Keratinocyte (primary cell): ENCODE measurements around the gene ARID1B.

Experiments used
- EZH2 ChIP-seq: IDR thresholded peaks from one replicate; pipeline ENCODE4 v1.6.1; 2012; ENCODE audit warnings: inconsistent platforms, mild to moderate bottlenecking, low read length, moderate library complexity
- TF ChIP-seq, protein P1 (sequence below), 3 experiments: IDR thresholded peaks in 1 of 3; conservative IDR thresholded peaks in 1 of 3; optimal IDR thresholded peaks in 1 of 3; 2 replicates in 2 of 3; 3 replicates in 1 of 3; pipeline versions ENCODE3 to v1.5.1; 2011; ENCODE audit warnings: low read length in 3 of 3, mild to moderate bottlenecking in 3 of 3, moderate library complexity in 2 of 3, control low read depth in 1 of 3, inconsistent platforms in 1 of 3; ENCODE audit not compliant: insufficient read depth in 2 of 3; ENCODE audit errors: extremely low read depth in 1 of 3

DNA sequence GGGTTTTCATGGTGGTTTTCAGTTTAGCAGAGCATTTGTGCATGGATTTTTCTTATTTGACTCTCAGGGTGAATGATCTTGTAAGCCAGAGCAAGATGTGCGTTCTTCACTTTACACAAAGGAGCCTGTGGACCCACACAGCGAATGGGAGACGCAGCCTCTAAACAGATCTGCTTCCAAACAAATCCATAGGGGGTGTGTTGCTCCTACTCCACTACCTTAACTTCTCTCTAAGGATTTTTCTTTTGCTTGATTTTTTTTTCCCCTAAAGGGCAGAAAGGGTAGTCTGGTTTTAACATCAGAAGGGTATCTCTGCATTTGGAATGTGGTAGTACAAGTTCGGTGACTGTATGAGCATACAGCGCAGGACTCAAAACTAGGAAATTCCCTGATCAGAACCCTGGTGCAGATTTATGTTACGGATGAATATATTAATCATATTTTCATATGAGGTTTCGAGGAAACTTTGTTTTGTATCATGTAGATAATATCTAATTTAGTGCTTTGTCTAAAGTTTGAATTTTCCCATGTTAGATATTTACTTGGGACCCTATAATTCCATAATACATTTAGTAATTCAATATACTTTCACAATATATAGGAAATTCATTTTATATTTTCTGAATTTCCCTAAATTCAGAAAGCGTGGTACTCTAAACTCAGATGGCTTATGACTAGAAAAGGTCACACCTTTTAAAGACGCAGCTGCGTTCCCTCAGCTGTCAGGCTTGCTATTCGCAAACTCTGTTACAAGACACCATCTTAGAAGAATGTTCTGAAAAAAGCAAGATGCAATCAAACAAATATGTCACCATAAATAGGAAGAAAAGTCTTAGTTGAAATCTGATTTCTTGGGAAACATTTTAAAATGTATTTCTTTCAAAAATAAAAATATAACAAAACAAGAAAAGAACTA lies 349.3 kb downstream of the ARID1B start:
- TF ChIP-seq, protein P1, sequence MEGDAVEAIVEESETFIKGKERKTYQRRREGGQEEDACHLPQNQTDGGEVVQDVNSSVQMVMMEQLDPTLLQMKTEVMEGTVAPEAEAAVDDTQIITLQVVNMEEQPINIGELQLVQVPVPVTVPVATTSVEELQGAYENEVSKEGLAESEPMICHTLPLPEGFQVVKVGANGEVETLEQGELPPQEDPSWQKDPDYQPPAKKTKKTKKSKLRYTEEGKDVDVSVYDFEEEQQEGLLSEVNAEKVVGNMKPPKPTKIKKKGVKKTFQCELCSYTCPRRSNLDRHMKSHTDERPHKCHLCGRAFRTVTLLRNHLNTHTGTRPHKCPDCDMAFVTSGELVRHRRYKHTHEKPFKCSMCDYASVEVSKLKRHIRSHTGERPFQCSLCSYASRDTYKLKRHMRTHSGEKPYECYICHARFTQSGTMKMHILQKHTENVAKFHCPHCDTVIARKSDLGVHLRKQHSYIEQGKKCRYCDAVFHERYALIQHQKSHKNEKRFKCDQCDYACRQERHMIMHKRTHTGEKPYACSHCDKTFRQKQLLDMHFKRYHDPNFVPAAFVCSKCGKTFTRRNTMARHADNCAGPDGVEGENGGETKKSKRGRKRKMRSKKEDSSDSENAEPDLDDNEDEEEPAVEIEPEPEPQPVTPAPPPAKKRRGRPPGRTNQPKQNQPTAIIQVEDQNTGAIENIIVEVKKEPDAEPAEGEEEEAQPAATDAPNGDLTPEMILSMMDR (optimal IDR thresholded peaks at IDR 0.05 in 1 of 3, IDR thresholded peaks at IDR 0.05 in 1 of 3, conservative IDR thresholded peaks at IDR 0.05 in 1 of 3; ENCODE audit: extremely low read depth in 1 of 3, insufficient read depth in 2 of 3, low read length in 3 of 3): no peak
- no peak for TF ChIP-seq EZH2
